ENCODE measurements around the gene EEF1AKMT4.

EEF1AKMT4 gene

DNA sequence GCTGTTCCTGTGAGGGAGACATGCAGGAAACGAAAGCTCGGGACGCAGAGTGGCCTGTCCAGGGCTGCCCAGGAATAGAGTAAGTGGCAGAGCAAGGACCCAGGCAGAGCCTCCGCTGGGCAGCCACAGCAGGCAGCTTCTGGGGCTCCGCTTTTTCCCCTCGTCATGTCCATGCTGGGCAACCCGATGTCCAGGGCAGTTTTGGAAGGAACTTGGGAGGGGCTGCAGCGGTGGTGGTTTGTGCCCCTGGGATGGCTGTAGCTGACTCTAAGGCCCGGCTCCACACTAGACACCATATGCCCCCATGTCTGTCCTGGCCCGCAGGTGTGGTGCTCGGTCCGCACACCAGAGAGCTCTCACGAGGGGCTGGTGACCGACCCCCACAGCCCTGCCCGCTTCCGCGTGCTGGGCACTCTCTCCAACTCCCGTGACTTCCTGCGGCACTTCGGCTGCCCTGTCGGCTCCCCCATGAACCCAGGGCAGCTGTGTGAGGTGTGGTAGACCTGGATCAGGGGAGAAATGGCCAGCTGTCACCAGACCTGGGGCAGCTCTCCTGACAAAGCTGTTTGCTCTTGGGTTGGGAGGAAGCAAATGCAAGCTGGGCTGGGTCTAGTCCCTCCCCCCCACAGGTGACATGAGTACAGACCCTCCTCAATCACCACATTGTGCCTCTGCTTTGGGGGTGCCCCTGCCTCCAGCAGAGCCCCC is 42.4 kb downstream of the EEF1AKMT4 start:
- Histone ChIP-seq H4K20me1 (ENCODE audit: insufficient read depth, low read length) (no peaks in the 10 kb centered on the region), H3K27me3 (ENCODE audit: insufficient read depth, low read length, poor library complexity) (peaks cover 7% of the 10 kb centered on the region), H3K4me1 (ENCODE audit: insufficient read depth, low read length) (no peaks in the 10 kb centered on the region), H3K79me2 (ENCODE audit: insufficient read depth, low read length) (no peaks in the 10 kb centered on the region), H3K27ac (ENCODE audit: low read length) (no peak overlapping the region), H3K4me2 (ENCODE audit: insufficient read depth, low read length) (no peak overlapping the region), H3K9ac (ENCODE audit: low read depth, low read length) (no peak overlapping the region), H3K9me3 (ENCODE audit: insufficient read depth, low read length, severe bottlenecking) (no peaks in the 10 kb centered on the region), H3K36me3 (ENCODE audit: insufficient read depth, low read length) (no peaks in the 10 kb centered on the region), H3K4me3 (ENCODE audit: low read depth in 1 of 2, low read length in 2 of 2) (no peak overlapping the region), H2AFZ (ENCODE audit: low read depth, low read length) (no peak overlapping the region)
- no peak for DNase-seq
- TF ChIP-seq CTCF (IDR thresholded peaks at IDR 0.05; ENCODE audit: borderline replicate concordance, extremely low read depth, low read length, poor library complexity, severe bottlenecking), result no peak
- no peak for ATAC-seq (ENCODE audit: insufficient read depth, low read depth)

DNA sequence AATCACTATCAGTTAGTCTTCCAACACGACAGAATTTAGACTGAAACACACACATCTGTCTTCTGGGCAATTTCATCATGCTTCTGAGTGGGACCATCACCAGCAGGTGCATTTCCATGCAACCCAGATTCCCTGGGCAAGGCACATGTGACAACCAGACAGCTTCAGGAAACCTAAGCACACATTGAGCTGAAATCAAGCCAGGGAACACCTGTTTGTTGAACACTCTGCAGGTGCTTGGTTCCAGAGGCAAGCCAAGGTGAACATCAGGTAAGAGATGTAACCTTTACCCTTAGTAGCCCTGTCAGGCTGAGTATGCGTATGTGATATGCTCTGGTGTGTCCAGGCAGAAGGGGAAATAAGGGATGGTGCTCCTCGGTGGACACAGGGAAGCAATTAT is 46.3 kb downstream of the EEF1AKMT4 start:
- Histone ChIP-seq H3K9me3 (ENCODE audit: insufficient read depth, low read length, severe bottlenecking) (no peaks in the 10 kb centered on the region), H3K27ac (ENCODE audit: low read length) (no peak overlapping the region), H3K79me2 (ENCODE audit: insufficient read depth, low read length) (peaks cover 17% of the 10 kb centered on the region), H3K4me1 (ENCODE audit: insufficient read depth, low read length) (peaks cover 20% of the 10 kb centered on the region), H3K36me3 (ENCODE audit: insufficient read depth, low read length) (peaks cover 17% of the 10 kb centered on the region), H2AFZ (ENCODE audit: low read depth, low read length) (no peak overlapping the region), H4K20me1 (ENCODE audit: insufficient read depth, low read length) (peaks cover 16% of the 10 kb centered on the region; the same call in 1 of the 2 replicates), H3K27me3 (ENCODE audit: insufficient read depth, low read length, poor library complexity) (peaks cover 7% of the 10 kb centered on the region), H3K4me2 (ENCODE audit: insufficient read depth, low read length) (no peak overlapping the region), H3K9ac (ENCODE audit: low read depth, low read length) (no peak overlapping the region), H3K4me3 (ENCODE audit: low read depth in 1 of 2, low read length in 2 of 2) (no peak overlapping the region)
- DNase-seq (no peak), ATAC-seq (ENCODE audit: insufficient read depth, low read depth) (no peak)
- TF ChIP-seq CTCF (IDR thresholded peaks at IDR 0.05; ENCODE audit: borderline replicate concordance, extremely low read depth, low read length, poor library complexity, severe bottlenecking) (no peak), EZH2 (IDR thresholded peaks at IDR 0.05; ENCODE audit: borderline replicate concordance, low read depth, low read length, severe bottlenecking) (no peak)

DNA sequence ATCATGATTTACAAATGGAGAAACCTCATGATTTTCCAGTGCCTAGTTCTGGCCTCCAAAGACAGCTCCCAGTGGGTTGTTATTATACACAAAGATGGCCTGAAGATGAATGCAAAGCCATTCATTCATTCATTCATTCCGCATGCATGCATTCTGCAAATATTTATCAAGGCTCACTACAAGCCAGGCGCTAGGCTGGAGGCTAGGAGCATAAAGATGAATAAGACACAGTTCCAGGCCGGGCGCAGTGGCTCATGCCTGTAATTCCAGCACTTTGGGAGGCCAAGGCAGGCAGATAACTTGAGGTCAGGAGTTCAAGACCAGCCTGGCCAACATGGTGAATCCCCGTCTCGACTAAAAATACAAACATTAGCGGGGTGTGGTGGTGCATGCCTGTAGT is 47.1 kb downstream of the EEF1AKMT4 start:
- ATAC-seq (ENCODE audit: insufficient read depth, low read depth) (no peak), DNase-seq (no peak)
- H3K36me3 ChIP-seq (ENCODE audit: insufficient read depth, low read length), result peaks cover 24% of the 10 kb centered on the region
- peaks cover 16% of the 10 kb centered on the region; the same call in 1 of the 2 replicates for H4K20me1 ChIP-seq (ENCODE audit: insufficient read depth, low read length)
- peaks cover 25% of the 10 kb centered on the region for H3K79me2 ChIP-seq (ENCODE audit: insufficient read depth, low read length)
- H3K27me3 ChIP-seq (ENCODE audit: insufficient read depth, low read length, poor library complexity), result peaks cover 7% of the 10 kb centered on the region
- no peaks in the 10 kb centered on the region for H3K9me3 ChIP-seq (ENCODE audit: insufficient read depth, low read length, severe bottlenecking)
- no peak overlapping the region for H3K9ac ChIP-seq (ENCODE audit: low read depth, low read length)
- H2AFZ ChIP-seq (ENCODE audit: low read depth, low read length), result no peak overlapping the region
- H3K27ac ChIP-seq (ENCODE audit: low read length), result no peak overlapping the region
- H3K4me1 ChIP-seq (ENCODE audit: insufficient read depth, low read length), result peaks cover 28% of the 10 kb centered on the region
- H3K4me2 ChIP-seq (ENCODE audit: insufficient read depth, low read length), result no peak overlapping the region
- no peak for TF ChIP-seq EZH2 (IDR thresholded peaks at IDR 0.05; ENCODE audit: borderline replicate concordance, low read depth, low read length, severe bottlenecking)
- TF ChIP-seq CTCF (IDR thresholded peaks at IDR 0.05; ENCODE audit: borderline replicate concordance, extremely low read depth, low read length, poor library complexity, severe bottlenecking), result no peak
- no peak overlapping the region for H3K4me3 ChIP-seq (ENCODE audit: low read depth in 1 of 2, low read length in 2 of 2)
